Duodenal mucosa (tissue), 2 donors: ENCODE results near the gene CLCNKB.
"Not testable (repeated sequence)": the region's sequence is repeated elsewhere in the genome, so short reads cannot be mapped to it uniquely, and the experiment has no call there.

Experiments used
- H3K27ac ChIP-seq: one replicate; pipeline ENCODE4 v1.7.0; 2013; ENCODE audit warnings: low read depth, low read length
- H3K27me3 ChIP-seq, 2 donors: one replicate each; pipeline ENCODE4 v1.7.0; 2013; ENCODE audit warnings: low read length in 2 of 2, control low read depth in 1 of 2; ENCODE audit not compliant: insufficient read depth in 2 of 2, control insufficient read depth in 1 of 2
- H3K36me3 ChIP-seq, 2 donors: one replicate each; pipeline ENCODE4 v1.7.0; 2013; ENCODE audit warnings: low read length in 2 of 2, control low read depth in 1 of 2; ENCODE audit not compliant: insufficient read depth in 2 of 2, control insufficient read depth in 1 of 2
- H3K4me1 ChIP-seq, 2 donors: one replicate each; pipeline ENCODE4 v1.7.0; 2013; ENCODE audit warnings: low read length in 2 of 2, control low read depth in 1 of 2; ENCODE audit not compliant: insufficient read depth in 2 of 2, control insufficient read depth in 1 of 2
- H3K4me3 ChIP-seq, 2 donors: one replicate each; pipeline ENCODE4 v1.7.0; 2013; ENCODE audit warnings: low read length in 2 of 2, low read depth in 1 of 2
- H3K9ac ChIP-seq, 2 donors: one replicate each; pipeline ENCODE4 v1.7.0; 2013; ENCODE audit warnings: low read length in 2 of 2, low read depth in 1 of 2
- H3K9me3 ChIP-seq, 2 donors: one replicate each; pipeline ENCODE4 v1.7.0; 2013; ENCODE audit warnings: low read length in 2 of 2, control low read depth in 1 of 2; ENCODE audit not compliant: control insufficient read depth in 1 of 2

The CLCNKB gene

GRCh38 chr1:16033103-16033632, 10.4 kb upstream of the CLCNKB start:
- not testable (repeated sequence) for H3K36me3 ChIP-seq, H3K4me3 ChIP-seq

GRCh38 chr1:16036461-16036860, 7.1 kb upstream of the CLCNKB start:
- H3K4me1 ChIP-seq, H3K36me3 ChIP-seq, H3K4me3 ChIP-seq, H3K9ac ChIP-seq, H3K27me3 ChIP-seq, H3K9me3 ChIP-seq, H3K27ac ChIP-seq: not testable (repeated sequence)

More at GRCh38 chr1:16033103-16033632, 10.4 kb upstream of the CLCNKB start:
- not testable (repeated sequence) for H3K27ac ChIP-seq, H3K9me3 ChIP-seq, H3K9ac ChIP-seq, H3K27me3 ChIP-seq, H3K4me1 ChIP-seq

DNA sequence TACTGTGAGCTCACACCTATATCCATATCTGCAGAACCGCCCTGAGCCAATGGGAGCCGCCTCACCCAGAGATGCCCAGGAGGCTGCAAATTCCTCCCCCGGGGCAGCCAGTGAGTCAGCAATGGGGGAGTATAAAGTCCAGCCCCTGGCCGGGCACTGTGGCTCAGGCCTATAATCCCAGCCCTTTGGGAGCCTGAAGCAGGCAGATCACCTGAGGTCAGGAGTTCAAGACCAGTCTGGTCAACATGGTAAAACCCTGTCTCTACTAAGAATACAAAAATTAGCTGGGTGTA, 5.0 kb upstream of the CLCNKB start:
- H3K36me3 ChIP-seq = no peaks in the 10 kb centered on the region
- H3K4me1 ChIP-seq = no peaks in the 10 kb centered on the region
- no peaks in the 10 kb centered on the region for H3K27me3 ChIP-seq
- H3K27ac ChIP-seq = no peak overlapping the region
- H3K9me3 ChIP-seq = no peaks in the 10 kb centered on the region
- no peak overlapping the region for H3K9ac ChIP-seq
- no peak overlapping the region for H3K4me3 ChIP-seq

GRCh38 chr1:16039871-16040270, 3.7 kb upstream of the CLCNKB start:
- H3K4me3 ChIP-seq, H3K27me3 ChIP-seq, H3K36me3 ChIP-seq: not testable (repeated sequence)

GRCh38 chr1:16041200-16041599, 2.4 kb upstream of the CLCNKB start:
- no peak overlapping the region for H3K27ac ChIP-seq
- no peaks in the 10 kb centered on the region for H3K27me3 ChIP-seq
- no peaks in the 10 kb centered on the region for H3K4me1 ChIP-seq
- no peak overlapping the region for H3K9ac ChIP-seq
- no peaks in the 10 kb centered on the region for H3K9me3 ChIP-seq
- no peak overlapping the region for H3K4me3 ChIP-seq
- H3K36me3 ChIP-seq = no peaks in the 10 kb centered on the region

More at GRCh38 chr1:16039871-16040270, 3.7 kb upstream of the CLCNKB start:
- H3K9ac ChIP-seq, H3K27ac ChIP-seq, H3K9me3 ChIP-seq, H3K4me1 ChIP-seq: not testable (repeated sequence)

GRCh38 chr1:16042096-16042495, 1.5 kb upstream of the CLCNKB start:
- H3K36me3 ChIP-seq = no peaks in the 10 kb centered on the region
- no peak overlapping the region for H3K4me3 ChIP-seq
- H3K9me3 ChIP-seq = no peaks in the 10 kb centered on the region
- H3K9ac ChIP-seq = no peak overlapping the region
- H3K27me3 ChIP-seq = no peaks in the 10 kb centered on the region
- H3K27ac ChIP-seq = peak overlapping the region; percentile 3
- H3K4me1 ChIP-seq = no peaks in the 10 kb centered on the region

DNA sequence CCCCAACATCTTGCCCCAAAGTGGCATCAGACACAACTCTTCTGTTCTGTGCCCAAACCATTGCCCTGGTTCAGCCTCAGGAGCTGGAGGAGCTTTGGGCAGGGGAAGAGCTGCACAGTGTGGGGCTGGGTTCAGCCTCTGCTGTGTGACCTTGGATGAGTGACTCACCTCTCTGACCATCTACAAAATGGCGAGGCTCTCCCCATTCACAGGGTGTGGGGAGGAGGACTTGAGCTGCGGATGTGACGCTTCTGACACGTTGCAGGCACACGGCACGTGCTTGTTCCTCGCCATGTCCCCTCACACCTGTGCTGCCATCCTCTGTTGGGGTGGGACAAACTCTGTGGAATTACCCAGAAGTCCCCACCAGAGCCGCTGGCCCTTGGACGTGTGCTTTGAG, 928 bp upstream of the CLCNKB start:
- H3K4me1 ChIP-seq, H3K4me3 ChIP-seq, H3K27me3 ChIP-seq: not testable (repeated sequence)

GRCh38 chr1:16043950-16044349, 368 bp downstream of the CLCNKB start:
- Histone ChIP-seq H3K36me3 (no peaks in the 10 kb centered on the region), H3K9ac (no peak overlapping the region), H3K4me3 (no peak overlapping the region), H3K27me3 (no peaks in the 10 kb centered on the region), H3K9me3 (no peaks in the 10 kb centered on the region), H3K4me1 (no peaks in the 10 kb centered on the region), H3K27ac (no peak overlapping the region)

More for the DNA sequence above, 928 bp upstream of the CLCNKB start:
- not testable (repeated sequence) for H3K36me3 ChIP-seq, H3K9ac ChIP-seq, H3K9me3 ChIP-seq, H3K27ac ChIP-seq

- Histone ChIP-seq H3K27ac (no peak overlapping the region), H3K27me3 (no peaks in the 10 kb centered on the region), H3K4me1 (no peaks in the 10 kb centered on the region), H3K36me3 (no peaks in the 10 kb centered on the region), H3K9ac (no peak overlapping the region), H3K4me3 (no peak overlapping the region), H3K9me3 (no peaks in the 10 kb centered on the region)
Measured at GRCh38 chr1:16046842-16047241, 3.3 kb downstream of the CLCNKB start.

GRCh38 chr1:16047791-16048475, 4.4 kb downstream of the CLCNKB start:
- H3K9me3 ChIP-seq = no peaks in the 10 kb centered on the region
- H3K4me1 ChIP-seq = no peaks in the 10 kb centered on the region
- H3K27me3 ChIP-seq = no peaks in the 10 kb centered on the region
- no peaks in the 10 kb centered on the region for H3K36me3 ChIP-seq
- H3K27ac ChIP-seq = no peak overlapping the region
- H3K9ac ChIP-seq = no peak overlapping the region
- H3K4me3 ChIP-seq = no peak overlapping the region
